WTC11 (cell line): ENCODE measurements around the gene CDH6. TPM values are rescaled to one million over a fixed set of nuclear protein-coding genes. Genes with fewer than 3 reads are reported as not detected.

Experiments
- ATAC-seq: fragments of 200-7000 bp; cut with Tn5 transposase; 2 replicates; pipeline ENCODE4 v1.10.0; 2021; ENCODE audit warnings: mild to moderate bottlenecking, moderate library complexity
- CTCF ChIA-PET: fragments of 300-600 bp; sonication (Branson Sonifier 250); formaldehyde crosslinking; loops from one replicate; lab custom pipeline; 2021; ENCODE audit warnings: antibody characterized with exemption; lab: Charles Lee
- POLR2A ChIA-PET: fragments of 350-600 bp; sonication (Branson Sonifier 250); formaldehyde crosslinking; loops from one replicate; lab custom pipeline; 2021; ENCODE audit warnings: antibody characterized with exemption; lab: Charles Lee
- DNase-seq: peaks from one replicate; pipeline ENCODE4 v3.0.0; 2021; ENCODE audit warnings: low spot score
- H3K27ac Mint-ChIP-seq: 2 replicates; pipeline ENCODE4 v1.8.0; 2021; ENCODE audit warnings: mixed read lengths
- H3K27me3 Mint-ChIP-seq: 2 replicates; pipeline ENCODE4 v1.8.0; 2021; ENCODE audit warnings: low read depth, mild to moderate bottlenecking, moderate library complexity, mixed read lengths
- H3K36me3 Mint-ChIP-seq: 2 replicates; pipeline ENCODE4 v1.8.0; 2021; ENCODE audit warnings: mixed read lengths
- H3K4me1 Mint-ChIP-seq: 2 replicates; pipeline ENCODE4 v1.8.0; 2022; ENCODE audit warnings: mixed read lengths
- H3K4me3 Mint-ChIP-seq: 2 replicates; pipeline ENCODE4 v1.8.0; 2021; ENCODE audit warnings: mild to moderate bottlenecking, moderate library complexity, mixed read lengths
- H3K9me3 Mint-ChIP-seq: 2 replicates; pipeline ENCODE4 v1.8.0; 2021; ENCODE audit warnings: mixed read lengths
- AR ChIP-seq: fragments of 250-450 bp; sonication (Bioruptor Pico); IDR thresholded peaks from 2 replicates; pipeline ENCODE4 v1.9.0; 2021; ENCODE audit warnings: mild to moderate bottlenecking
- ATF1 ChIP-seq: sonication (generic); formaldehyde crosslinking; IDR thresholded peaks from 2 replicates; pipeline ENCODE4 v1.8.1; 2023; ENCODE audit warnings: mild to moderate bottlenecking, moderate library complexity, missing genetic modification reagents
- CTCF ChIP-seq: fragments of 200-600 bp; IDR thresholded peaks from 2 replicates; pipeline ENCODE4 v1.8.0; 2022; ENCODE audit warnings: antibody characterized with exemption
- E2F5 ChIP-seq: sonication (generic); formaldehyde crosslinking; IDR thresholded peaks from 2 replicates; pipeline ENCODE4 v1.8.1; 2022; ENCODE audit warnings: mild to moderate bottlenecking, moderate library complexity, missing genetic modification reagents
- ELF4 ChIP-seq: sonication (generic); formaldehyde crosslinking; IDR thresholded peaks from 2 replicates; pipeline ENCODE4 v1.8.1; 2022; ENCODE audit warnings: low read depth, mild to moderate bottlenecking, moderate library complexity, missing genetic modification reagents
- FOXP4 ChIP-seq: sonication (generic); formaldehyde crosslinking; IDR thresholded peaks from 2 replicates; pipeline ENCODE4 v1.8.0; 2022; ENCODE audit warnings: mild to moderate bottlenecking, missing genetic modification reagents
- GRHL2 ChIP-seq: fragments of 250-450 bp; sonication (Bioruptor Pico); IDR thresholded peaks from 2 replicates; pipeline ENCODE4 v1.8.0; 2022; ENCODE audit warnings: mild to moderate bottlenecking, moderate library complexity; ENCODE audit not compliant: insufficient replicate concordance, severe bottlenecking
- GTF2I ChIP-seq: fragments of 250-450 bp; sonication (Bioruptor Pico); conservative IDR thresholded peaks from 2 replicates; pipeline ENCODE4 v1.4.0; 2021; ENCODE audit warnings: mild to moderate bottlenecking
- JAZF1 ChIP-seq: fragments of 250-450 bp; sonication (Bioruptor Pico); IDR thresholded peaks from 2 replicates; pipeline ENCODE4 v1.9.0; 2021; ENCODE audit warnings: moderate library complexity, mild to moderate bottlenecking, inconsistent platforms
- MLX ChIP-seq: sonication (generic); formaldehyde crosslinking; IDR thresholded peaks from 2 replicates; pipeline ENCODE4 v1.8.1; 2023; ENCODE audit warnings: mild to moderate bottlenecking, missing genetic modification reagents, moderate library complexity
- STAT6 ChIP-seq: sonication (generic); formaldehyde crosslinking; conservative IDR thresholded peaks from 2 replicates; pipeline ENCODE4 v1.8.1; 2023; ENCODE audit warnings: mild to moderate bottlenecking, low read depth, missing genetic modification reagents, moderate library complexity
- USF2 ChIP-seq: sonication (generic); formaldehyde crosslinking; IDR thresholded peaks from 2 replicates; pipeline ENCODE4 v1.8.1; 2023; ENCODE audit warnings: mild to moderate bottlenecking, missing genetic modification reagents, moderate library complexity
- ZNF281 ChIP-seq: sonication (generic); formaldehyde crosslinking; IDR thresholded peaks from 2 replicates; pipeline ENCODE4 v1.8.0; 2023; ENCODE audit warnings: mild to moderate bottlenecking, missing genetic modification reagents
- ZNF396 ChIP-seq: fragments of 250-450 bp; sonication (Bioruptor Pico); IDR thresholded peaks from 2 replicates; pipeline ENCODE4 v1.8.0; 2021; ENCODE audit warnings: mild to moderate bottlenecking, moderate library complexity, borderline replicate concordance
- total RNA-seq: library from RNA; stranded (reverse); gene quantifications from 3 replicates; pipeline ENCODE4 v1.2.3, GENCODE V29; 2021

The CDH6 gene
- total RNA-seq, 1 experiment from 2014 or later, result 2.6 TPM

- TF ChIP-seq MLX (no peak), FOXP4 (CRISPR knock-in tag) (no peak), ZNF281 (CRISPR knock-in tag) (no peak), USF2 (no peak), E2F5 (no peak), GRHL2 (CRISPR knock-in tag) (no peak), ELF4 (CRISPR knock-in tag) (no peak), STAT6 (CRISPR knock-in tag) (no peak), ATF1 (CRISPR knock-in tag) (no peak), JAZF1 (CRISPR knock-in tag) (no peak), GTF2I (CRISPR knock-in tag) (no peak)
These were observed 37.8 kb downstream of the CDH6 start (continued) for GRCh38 chr5:31231177-31231838.

GRCh38 chr5:31232273-31232888, 38.9 kb downstream of the CDH6 start:
- Mint-ChIP-seq H3K27ac (no peak overlapping the region), H3K27me3 (no peaks in the 10 kb centered on the region), H3K36me3 (no peaks in the 10 kb centered on the region), H3K4me1 (peaks cover 16% of the 10 kb centered on the region), H3K4me3 (no peak overlapping the region), H3K9me3 (peaks cover 4% of the 10 kb centered on the region; the same call in 1 of the 2 replicates)
- ATAC-seq (peak; percentile 89), DNase-seq (peak; percentile 14)
- CTCF ChIA-PET, result interaction anchor here (0.6 to 2.6 kb wide), 21 partner anchors 9 to 1192 kb away, joined by 3 to 35 read pairs (median 4); partner anchors contain the start of gene CDH6
- TF ChIP-seq CTCF (peak; percentile 33; the same call in 1 of the 2 replicates), ZNF396 (CRISPR knock-in tag) (no peak), GTF2I (CRISPR knock-in tag) (no peak), AR (CRISPR knock-in tag) (no peak)
- POLR2A ChIA-PET, result interaction anchor here (0.6 kb wide), 1 partner anchor 1407 kb away, joined by 5 read pairs; no protein-coding TSS in a partner anchor
